ENCODE results near the gene CABP4.

The CABP4 gene

GRCh38 chr11:67435727-67436458, 19.3 kb upstream of the CABP4 start:
- peak; percentile 77 for DNase-seq

DNA sequence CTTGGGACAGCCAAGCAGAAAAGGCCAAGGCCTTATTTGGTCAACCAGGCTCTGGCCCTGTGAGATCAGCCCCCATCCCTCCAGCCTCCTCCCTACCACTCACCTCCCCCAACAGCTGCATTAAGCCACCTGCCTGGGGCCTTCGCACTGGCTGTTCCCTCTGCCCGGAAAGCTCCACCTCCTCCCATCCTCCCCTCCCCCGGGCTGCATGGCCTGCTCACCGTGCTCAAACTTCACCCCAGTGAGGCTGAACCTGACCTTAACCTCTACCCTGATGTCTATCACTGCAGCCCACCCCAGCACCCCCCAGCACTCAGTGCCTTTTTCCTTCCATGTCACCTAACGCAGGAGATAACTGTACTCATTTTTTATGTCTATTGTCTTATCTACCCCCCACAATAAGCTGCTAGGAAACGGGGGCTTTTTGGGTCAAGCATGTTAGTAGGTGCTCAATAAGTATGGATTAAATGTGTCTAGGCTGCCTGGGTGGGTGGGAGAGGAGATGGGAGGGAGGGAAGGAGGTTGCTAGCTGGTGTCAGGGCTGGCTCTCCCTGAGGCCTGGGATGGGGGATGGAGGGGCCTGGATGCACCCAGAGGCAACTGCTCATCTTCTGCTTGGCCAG, 18.6 kb upstream of the CABP4 start:
- peak; percentile 88 for DNase-seq

- peak; percentile 90 for DNase-seq
These were observed 17.9 kb upstream of the CABP4 start, which contains the start of gene PTPRCAP for GRCh38 chr11:67437082-67437808. Gene PTPRCAP, minus strand, starts transcription at chr11:67437682. Its CDS starts 63 bp downstream, at chr11:67437619.

GRCh38 chr11:67437809-67438157, 17.4 kb upstream of the CABP4 start:
- DNase-seq = no peak

- peak; percentile 90 for DNase-seq
These were observed 16.8 kb upstream of the CABP4 start for GRCh38 chr11:67438158-67438902.

- peak; percentile 77 for DNase-seq
These were observed 15.6 kb upstream of the CABP4 start for GRCh38 chr11:67439321-67440228.

DNA sequence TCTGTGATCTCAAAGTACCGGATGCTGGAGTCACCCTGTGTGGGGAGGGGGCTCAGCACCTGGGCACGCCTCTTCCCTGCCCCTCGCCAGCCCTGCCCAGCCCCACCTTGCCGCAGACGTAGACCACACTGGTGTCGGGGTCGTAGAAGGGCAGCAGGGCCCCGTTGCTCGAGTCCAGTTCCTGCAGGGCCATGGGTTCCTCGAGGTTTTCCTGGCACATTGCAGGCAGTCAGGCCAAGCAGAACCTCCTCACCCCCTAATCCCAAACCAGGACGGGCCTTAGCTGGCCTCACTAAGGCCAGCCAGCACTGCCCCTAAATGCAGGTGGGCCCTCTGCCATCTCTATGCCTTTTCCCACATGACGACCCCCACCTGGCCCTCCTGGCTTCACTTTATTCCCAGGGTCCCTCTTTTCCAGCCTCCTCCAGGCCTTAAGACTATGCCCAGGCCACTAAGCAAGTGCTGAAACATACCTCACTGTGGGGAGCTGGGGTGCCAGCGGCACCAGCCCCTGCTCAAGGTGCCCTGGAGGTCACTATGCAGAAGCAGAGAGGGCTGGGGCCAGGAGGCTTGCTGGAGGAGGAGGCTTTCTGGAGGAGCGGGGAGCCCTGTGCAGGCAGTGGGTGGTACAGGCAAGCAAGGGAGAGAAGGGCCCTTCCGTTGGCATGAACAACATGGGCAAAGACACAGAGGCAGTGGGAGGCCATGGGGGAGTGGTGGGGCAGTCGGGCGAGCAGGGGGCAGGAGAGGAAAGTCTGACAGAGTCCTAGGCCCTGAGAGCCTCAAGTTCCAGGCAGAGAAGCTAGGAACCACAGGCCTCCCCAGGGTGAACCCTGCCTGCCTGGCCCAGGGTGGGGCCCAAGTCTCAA, 14.7 kb upstream of the CABP4 start:
- DNase-seq = peak; percentile 72

GRCh38 chr11:67441098-67441563, 14.0 kb upstream of the CABP4 start:
- DNase-seq = no peak

GRCh38 chr11:67441731-67442351, 13.3 kb upstream of the CABP4 start:
- no peak for DNase-seq

GRCh38 chr11:67442504-67443404, 12.4 kb upstream of the CABP4 start:
- DNase-seq = no peak

DNA sequence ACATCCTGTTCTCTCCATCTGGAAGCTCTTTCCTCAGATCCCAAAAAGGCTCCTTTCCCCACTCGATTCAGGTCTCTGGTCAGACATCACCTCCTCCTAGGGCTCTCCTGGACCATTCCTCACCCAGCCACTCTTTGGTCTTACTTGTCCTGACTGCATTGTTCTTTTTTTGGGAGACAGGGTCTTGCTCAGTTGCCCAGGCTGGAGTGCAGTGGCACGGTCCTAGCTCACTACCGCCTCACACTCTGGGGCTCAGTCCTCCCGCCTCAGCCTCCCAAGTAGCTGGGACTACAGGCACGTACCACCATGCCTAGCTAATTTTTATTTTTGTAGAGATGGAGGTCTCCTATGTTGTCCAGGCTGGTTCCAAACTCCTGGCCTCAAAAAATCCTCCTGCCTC, 9.6 kb upstream of the CABP4 start:
- DNase-seq = no peak

DNA sequence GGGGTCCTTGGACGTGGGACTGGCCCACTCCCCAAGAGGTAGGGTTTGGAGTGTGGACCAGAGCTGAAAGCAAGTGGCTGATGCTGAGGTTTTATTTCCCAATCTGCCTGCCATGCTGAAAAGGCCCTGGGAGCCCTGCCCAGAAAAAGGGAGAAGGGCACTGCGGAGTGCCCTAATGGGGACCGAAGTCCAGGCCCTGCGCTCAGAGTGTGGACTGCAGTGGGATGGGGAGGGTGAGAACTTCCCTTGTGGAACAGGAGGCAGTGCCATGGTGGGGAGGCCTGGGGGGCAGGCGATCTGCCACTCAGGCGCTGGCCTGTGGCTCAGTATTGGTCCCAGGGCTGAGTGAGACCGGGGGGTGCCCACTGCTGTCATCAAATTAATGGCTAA, 6.9 kb upstream of the CABP4 start:
- DNase-seq = no peak

DNA sequence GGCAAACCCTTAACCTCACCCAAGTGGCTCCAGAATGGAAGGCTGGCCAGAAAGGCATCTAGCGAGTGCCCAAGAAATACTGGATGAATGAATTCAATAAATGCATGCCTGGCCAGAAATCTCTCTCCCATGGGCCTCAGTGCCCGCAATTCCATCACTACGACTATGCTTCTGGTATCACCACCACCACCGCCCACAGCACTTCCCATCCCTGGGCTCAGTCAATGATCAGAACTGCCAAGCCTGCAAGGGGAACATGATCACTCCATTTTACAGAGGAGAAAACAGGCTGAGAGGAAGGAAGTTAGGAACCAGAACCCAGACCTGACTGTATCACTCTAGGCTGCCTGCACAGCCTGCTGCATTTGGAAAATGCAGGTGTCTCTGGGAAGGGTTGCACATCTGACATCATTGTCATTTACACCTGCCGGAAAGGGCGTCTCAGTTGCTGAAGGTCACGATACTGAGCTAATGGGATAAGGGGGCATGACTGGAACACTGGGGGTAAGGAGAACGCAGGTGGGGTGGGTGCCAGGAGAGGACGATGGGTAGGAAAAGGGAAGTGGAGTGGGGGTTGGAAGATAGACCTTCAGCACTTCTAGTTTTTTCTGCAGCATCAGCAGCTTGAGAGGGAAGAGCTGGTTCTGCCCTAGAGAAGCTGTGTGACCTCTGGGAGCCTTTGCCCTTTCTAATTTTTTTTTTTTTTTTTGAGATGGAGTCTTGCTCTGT, 5.9 kb upstream of the CABP4 start:
- no peak for DNase-seq

DNA sequence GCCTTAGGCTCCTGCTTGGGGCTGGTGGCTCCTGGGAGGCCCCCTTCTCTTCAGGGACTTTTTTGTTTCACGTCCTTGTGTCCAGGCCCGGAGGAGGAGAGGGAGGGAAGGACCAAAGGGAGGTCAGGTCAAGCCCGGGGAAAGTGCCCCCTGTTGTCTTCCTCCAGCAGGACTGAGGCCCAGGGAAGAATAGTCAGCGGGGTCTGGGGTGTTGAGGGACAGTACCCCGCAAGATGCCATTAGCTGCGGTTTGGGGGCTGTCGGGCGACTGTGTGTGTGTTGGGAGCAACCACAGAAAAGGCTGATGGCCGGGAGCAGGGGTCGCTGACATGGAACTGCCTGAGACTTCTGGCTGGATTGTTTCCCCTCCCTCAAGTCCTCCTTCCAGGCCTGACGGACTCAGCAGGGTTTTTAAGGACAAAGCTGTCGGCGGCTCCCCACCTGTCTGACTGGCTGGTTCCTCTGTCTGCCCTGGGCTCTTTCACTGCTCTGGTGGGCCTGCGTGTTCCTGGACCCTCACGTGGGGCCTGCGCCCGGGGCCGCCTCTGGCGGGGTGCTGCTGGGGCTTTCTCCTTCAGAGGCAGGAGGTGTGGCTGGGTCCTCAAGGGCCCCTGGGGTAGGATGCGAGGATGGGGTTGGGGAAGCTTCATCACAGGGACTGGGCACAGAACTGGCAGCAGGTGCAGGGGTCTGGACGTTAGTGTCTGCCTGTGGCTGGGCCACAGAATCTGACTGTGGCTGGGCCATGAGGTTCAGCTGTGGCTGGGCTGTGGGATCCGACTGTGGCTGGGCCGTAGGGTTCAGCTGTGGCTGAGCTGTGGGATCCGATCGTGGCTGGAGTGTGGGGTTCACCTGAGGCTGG, 4.1 kb upstream of the CABP4 start:
- no peak for DNase-seq

GRCh38 chr11:67451658-67451976, 3.5 kb upstream of the CABP4 start:
- DNase-seq = no peak

- no peak for DNase-seq
These were observed 2.8 kb upstream of the CABP4 start, which contains the start of gene GPR152 for GRCh38 chr11:67452141-67452952. Gene GPR152, minus strand, starts transcription at chr11:67452729. Its CDS starts 5 bp downstream, at chr11:67452724.
